GM08714 (cell line): Measurements from ENCODE around the gene RNU6-9.

Experiments
- H3K4me3 ChIP-seq: fragments of 200-500 bp; sonication (Bioruptor generic); 2 replicates; pipeline ENCODE4 v1.5.1; 2014; ENCODE audit warnings: mild to moderate bottlenecking, low read length, inconsistent platforms
- ZNF274 ChIP-seq: IDR thresholded peaks from 2 replicates; pipeline ENCODE4 v1.6.1; 2012; ENCODE audit warnings: mild to moderate bottlenecking, low read depth, low read length

RNU6-9 gene

DNA sequence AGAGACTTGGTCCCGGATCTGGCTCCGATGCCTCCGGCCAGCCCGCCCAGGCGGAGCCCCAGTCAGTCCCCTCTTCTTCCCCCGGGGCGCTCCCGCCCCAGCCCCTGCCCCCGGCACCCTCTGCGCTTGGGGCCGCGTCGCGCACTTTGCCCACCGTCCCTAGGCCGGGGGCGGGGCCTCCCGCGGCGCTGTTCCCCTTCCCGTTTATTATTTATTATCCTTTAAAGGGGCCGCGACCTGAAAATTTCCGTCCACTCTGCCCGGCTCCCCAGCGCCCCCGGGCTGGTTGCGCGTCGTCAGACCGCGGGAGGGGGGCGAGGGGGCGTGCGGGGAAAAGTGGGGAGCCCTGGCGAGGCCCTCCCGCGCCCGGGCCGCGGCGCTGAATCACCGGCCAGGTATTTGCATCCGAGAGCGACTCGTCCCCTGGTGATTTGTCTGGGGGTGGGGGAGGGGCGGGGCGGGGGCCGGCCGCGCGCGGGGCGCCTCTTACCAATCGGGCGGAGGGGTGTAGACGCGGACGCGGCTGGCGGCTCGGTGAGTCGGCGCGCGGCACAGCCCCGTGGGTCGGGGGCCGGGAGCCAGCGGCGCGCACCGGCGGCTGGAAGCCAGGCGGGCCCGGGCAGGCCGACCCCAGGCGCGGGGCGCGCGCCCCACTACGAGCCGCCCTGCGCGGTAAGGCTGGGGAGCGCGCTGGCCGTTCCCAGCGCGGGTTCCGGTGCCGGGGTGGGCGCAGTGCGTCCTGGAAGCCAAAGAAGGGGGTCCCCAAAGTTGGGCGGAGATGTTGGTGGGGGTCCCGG, 32.4 kb downstream of the RNU6-9 start, which contains the start of gene ARID3A:
TSS of gene ARID3A (plus strand) at position 510 of the 797 bp plus-strand sequence. CDS start 3,494 bp downstream, outside the sequence.
- no peak for TF ChIP-seq ZNF274
- H3K4me3 ChIP-seq, result peak within 1 kb of the TSS; percentile 90

- no peak for TF ChIP-seq ZNF274
- H3K4me3 ChIP-seq, result peak overlapping the region; percentile 90
Observed at GRCh38 chr19:926323-926588, 33.0 kb downstream of the RNU6-9 start.

DNA sequence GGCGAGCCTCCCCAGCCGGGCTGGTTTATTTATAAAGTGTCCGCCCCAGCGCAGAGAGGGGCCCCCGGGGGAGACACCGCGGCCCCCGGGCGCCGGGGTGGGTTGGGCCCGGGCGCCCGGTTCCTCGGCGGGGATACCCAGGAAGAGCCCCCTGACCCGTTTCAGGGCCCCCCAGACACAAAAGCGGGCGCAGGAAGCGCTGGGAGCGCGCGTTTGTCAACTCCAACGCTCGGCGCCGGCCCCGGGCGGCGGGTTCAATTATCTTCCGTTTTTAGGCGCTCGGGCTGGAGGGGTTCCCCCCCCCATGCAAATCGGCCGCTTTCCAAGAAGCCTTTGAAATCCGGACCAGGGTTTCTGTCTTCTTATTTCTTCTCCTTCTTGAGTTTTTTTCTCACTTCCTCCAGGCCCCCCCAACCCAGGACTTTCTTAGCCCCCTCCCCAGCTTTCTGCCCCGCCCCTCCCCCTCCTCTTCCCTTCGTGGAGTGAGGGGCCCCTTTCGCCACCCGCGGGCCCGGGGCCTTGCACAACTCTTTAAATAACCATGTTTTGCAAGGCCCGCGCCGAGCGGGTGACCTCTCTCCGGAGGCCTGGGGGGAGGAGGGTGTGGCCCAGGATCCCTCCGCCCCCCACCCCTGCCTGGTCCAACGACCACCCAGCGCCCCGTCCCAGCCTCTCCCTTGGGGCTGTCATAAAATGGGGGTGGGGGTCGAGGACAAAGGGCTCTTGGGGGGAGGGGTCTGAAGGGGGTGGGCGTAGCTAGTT, 33.5 kb downstream of the RNU6-9 start:
- peak overlapping the region; percentile 90 for H3K4me3 ChIP-seq
- TF ChIP-seq ZNF274, result no peak

DNA sequence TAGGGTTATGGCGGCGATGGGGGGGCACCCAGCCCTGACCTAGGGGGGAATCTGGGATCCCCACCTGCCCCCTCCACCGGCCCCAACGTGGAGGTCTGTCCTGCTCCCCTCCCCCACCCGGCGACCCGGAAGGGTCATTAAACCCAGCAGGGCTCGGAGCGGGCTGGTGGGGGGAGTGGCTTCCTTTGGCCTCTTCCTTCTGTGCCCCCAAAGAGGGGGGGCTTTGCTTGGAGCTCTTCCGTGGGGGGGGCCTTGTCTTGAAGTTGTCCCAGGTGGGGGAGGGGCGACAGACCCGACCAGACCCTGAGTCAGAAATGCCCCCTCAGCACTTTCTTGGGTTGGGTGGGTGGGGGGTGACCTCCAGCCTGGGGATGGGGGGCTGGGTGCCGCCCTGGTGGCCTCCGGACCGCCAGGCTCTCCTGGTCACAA, 34.1 kb downstream of the RNU6-9 start:
- peak overlapping the region; percentile 90 for H3K4me3 ChIP-seq
- no peak for TF ChIP-seq ZNF274

DNA sequence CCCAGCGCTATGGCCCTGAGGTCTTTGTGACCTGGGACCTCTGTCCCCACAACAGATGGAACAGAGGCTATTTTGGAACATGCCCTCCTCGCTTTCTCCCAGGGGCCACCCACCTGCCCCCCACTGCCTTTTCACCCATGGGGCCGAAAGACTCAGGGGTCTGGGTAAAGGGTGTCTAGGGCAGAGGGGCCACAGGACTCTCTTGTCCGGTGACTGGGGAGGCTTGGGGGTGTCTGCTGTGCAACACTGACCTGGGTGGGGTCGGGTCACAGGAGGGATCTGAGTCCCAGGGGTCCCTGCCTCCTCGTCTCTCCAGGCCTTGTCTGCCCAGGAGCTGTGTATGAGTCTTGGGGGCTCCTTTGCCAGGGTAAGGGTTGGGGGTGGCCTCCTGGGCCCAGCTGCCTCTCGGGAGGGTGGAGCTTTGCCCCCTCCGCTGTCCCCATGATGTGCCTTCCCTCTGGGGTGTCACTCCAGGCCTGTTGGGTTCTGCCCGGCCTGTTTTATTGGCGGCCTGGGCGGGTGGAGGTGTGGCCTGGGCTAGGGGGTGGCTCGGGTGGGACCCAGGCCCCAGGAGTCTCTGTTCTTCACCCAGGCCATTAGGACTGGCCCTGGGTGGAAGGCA, 34.6 kb downstream of the RNU6-9 start:
- H3K4me3 ChIP-seq, result no peak overlapping the region; the same call in 1 of the 2 replicates
- no peak for TF ChIP-seq ZNF274

DNA sequence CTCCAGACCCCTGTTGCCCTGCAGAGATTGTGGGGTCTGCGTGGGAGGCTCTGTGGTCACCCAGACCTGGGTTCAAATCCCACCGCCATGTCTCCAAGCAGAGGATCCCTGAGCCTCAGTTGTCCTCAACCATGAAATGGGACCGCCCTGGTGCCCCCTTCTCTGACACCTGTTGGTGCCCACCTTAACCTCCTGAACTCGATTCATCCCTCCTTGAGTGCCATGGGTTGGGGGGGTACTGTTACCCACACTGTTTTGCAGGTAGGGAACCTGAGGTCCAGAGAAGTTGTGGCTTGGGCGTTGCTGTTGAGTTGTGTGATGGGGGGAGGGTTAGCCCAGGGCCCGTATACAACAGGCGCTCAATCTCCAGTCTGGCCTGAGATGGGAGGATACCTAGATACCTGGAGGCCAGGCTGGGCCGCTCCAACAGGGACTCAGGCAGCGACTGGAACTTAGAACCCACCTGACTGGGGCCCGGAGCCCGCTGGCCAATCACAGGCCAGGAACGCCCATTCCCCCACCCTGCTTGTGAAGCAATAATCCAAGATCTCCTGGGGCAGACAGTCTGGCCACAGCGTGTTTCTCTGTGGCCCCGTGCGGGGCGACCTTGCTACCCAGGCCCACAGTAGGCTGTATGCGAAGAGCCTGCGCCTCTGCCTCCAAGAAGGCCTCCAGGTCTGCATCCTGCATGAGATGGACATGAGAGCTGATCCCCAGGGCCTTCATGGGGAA, 35.4 kb downstream of the RNU6-9 start:
- H3K4me3 ChIP-seq, result no peak overlapping the region
- TF ChIP-seq ZNF274, result no peak

- TF ChIP-seq ZNF274, result no peak
- no peak overlapping the region for H3K4me3 ChIP-seq
Observed at GRCh38 chr19:929203-929890, 36.1 kb downstream of the RNU6-9 start.

- H3K4me3 ChIP-seq, result no peak overlapping the region
- TF ChIP-seq ZNF274, result no peak
Observed at GRCh38 chr19:929891-930258, 36.6 kb downstream of the RNU6-9 start.

GRCh38 chr19:931860-932647, 38.8 kb downstream of the RNU6-9 start:
- TF ChIP-seq ZNF274, result no peak
- peak overlapping the region; percentile 37; the same call in 1 of the 2 replicates for H3K4me3 ChIP-seq

- no peak for TF ChIP-seq ZNF274
- H3K4me3 ChIP-seq, result peak overlapping the region; percentile 37; the same call in 1 of the 2 replicates
Observed at GRCh38 chr19:932648-933552, 39.6 kb downstream of the RNU6-9 start.

- no peak overlapping the region; the same call in 1 of the 2 replicates for H3K4me3 ChIP-seq
- TF ChIP-seq ZNF274, result no peak
Observed at GRCh38 chr19:933553-933882, 40.2 kb downstream of the RNU6-9 start.

DNA sequence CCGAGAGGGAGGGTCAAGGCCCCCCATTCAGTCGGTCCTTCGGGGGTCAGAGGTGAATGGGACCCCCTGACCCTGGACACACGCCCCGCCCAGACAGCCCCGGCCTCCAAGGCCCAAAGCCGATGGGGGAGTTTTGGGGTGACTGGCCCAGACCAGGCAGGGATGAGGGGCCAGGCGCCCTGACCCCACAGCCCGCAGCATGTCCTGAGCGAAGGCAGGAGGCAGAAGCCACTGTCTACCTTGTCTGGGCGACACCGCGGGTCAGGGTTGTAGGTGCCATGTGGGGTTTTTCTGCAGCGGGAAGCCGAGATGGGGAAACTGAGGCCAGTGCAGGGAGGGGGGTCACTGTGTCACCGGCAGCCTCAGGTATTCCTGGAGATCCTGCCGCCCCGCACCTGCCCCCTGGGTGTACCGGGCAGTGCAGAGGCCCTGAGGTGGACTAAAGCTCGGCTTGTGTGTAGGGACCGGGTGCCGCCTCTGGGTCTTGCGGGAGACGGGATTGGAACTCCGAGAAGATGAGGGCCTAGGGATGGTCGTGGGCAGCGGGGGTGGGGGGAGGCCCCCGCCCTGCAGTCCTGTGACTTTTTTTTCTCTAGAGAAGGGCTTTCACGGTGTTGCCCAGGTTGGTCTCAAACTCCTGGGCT, 41.0 kb downstream of the RNU6-9 start:
- TF ChIP-seq ZNF274, result no peak
- no peak overlapping the region for H3K4me3 ChIP-seq
